ENCODE results near the gene DIRAS1.

GRCh38 chr19:2720777-2721569, at the start of gene DIRAS1:
- TF ChIP-seq FOXM1 (IDR thresholded peaks at IDR 0.05; ENCODE audit: borderline replicate concordance) (no peak), SP1 (IDR thresholded peaks at IDR 0.05) (no peak), PKNOX1 (IDR thresholded peaks at IDR 0.05) (no peak), FOXA1 (IDR thresholded peaks at IDR 0.05) (no peak), SUZ12 (IDR thresholded peaks at IDR 0.05) (no peak), ARNT (IDR thresholded peaks at IDR 0.05) (no peak), FOXK2 (IDR thresholded peaks at IDR 0.05) (no peak), ELF4 (IDR thresholded peaks at IDR 0.05) (no peak), L3MBTL2 (conservative IDR thresholded peaks at IDR 0.05) (no peak), ZNF384 (IDR thresholded peaks at IDR 0.05) (no peak), TARDBP (IDR thresholded peaks at IDR 0.05) (no peak)
